ENCODE data around the gene KLHDC3.

- TF ChIP-seq, protein P1, sequence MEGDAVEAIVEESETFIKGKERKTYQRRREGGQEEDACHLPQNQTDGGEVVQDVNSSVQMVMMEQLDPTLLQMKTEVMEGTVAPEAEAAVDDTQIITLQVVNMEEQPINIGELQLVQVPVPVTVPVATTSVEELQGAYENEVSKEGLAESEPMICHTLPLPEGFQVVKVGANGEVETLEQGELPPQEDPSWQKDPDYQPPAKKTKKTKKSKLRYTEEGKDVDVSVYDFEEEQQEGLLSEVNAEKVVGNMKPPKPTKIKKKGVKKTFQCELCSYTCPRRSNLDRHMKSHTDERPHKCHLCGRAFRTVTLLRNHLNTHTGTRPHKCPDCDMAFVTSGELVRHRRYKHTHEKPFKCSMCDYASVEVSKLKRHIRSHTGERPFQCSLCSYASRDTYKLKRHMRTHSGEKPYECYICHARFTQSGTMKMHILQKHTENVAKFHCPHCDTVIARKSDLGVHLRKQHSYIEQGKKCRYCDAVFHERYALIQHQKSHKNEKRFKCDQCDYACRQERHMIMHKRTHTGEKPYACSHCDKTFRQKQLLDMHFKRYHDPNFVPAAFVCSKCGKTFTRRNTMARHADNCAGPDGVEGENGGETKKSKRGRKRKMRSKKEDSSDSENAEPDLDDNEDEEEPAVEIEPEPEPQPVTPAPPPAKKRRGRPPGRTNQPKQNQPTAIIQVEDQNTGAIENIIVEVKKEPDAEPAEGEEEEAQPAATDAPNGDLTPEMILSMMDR (IDR thresholded peaks at IDR 0.05): no peak
- no peak for TF ChIP-seq POLR2A (IDR thresholded peaks at IDR 0.05)
These were observed 45.3 kb upstream of the KLHDC3 start for GRCh38 chr6:42968783-42969182.

All from heart left ventricle (tissue), 13 donors.